SK-N-MC (cell line): ENCODE data around the gene SPTLC1.

Experiments
- DNase-seq: peaks from one replicate; pipeline ENCODE4 v3.0.0-alpha.2; 2011; ENCODE audit warnings: low read depth, low spot score
- H3K27ac ChIP-seq: fragments of 200-600 bp; sonication (generic); 2 replicates; pipeline ENCODE4 v1.5.1; 2016; ENCODE audit warnings: mixed run types
- H3K36me3 ChIP-seq: fragments of 200-600 bp; sonication (generic); 2 replicates; pipeline ENCODE4 v1.6.1; 2017; ENCODE audit warnings: antibody characterized with exemption, low read length, mixed read lengths; ENCODE audit not compliant: insufficient read depth
- H3K4me3 ChIP-seq: fragments of 200-600 bp; sonication (generic); 2 replicates; pipeline ENCODE4 v1.5.1; 2016
- H3K9ac ChIP-seq: fragments of 200-600 bp; sonication (generic); 2 replicates; pipeline ENCODE4 v1.8.0; 2017; ENCODE audit warnings: mixed run types, mixed read lengths; ENCODE audit not compliant: insufficient read length
- H3K9me3 ChIP-seq: fragments of 200-600 bp; sonication (generic); 2 replicates; pipeline ENCODE4 v1.6.1; 2017; ENCODE audit warnings: low read depth, mild to moderate bottlenecking, antibody characterized with exemption, low read length, moderate library complexity, mixed read lengths
- EZH2 ChIP-seq: fragments of 200-600 bp; sonication (generic); IDR thresholded peaks from one replicate; pipeline ENCODE4 v1.6.1; 2017; ENCODE audit warnings: antibody characterized with exemption
- FOXP2 ChIP-seq: optimal IDR thresholded peaks from 2 replicates; pipeline ENCODE3; 2011; ENCODE audit warnings: mild to moderate bottlenecking, moderate library complexity; ENCODE audit not compliant: insufficient read depth; ENCODE audit errors: extremely low read length, control extremely low read depth
- POLR2AphosphoS5 ChIP-seq: IDR thresholded peaks from 2 replicates; pipeline ENCODE4 v1.6.1; 2012; ENCODE audit warnings: mild to moderate bottlenecking, low read depth, low read length, borderline replicate concordance

The SPTLC1 gene

GRCh38 chr9:92061184-92061583, 54.0 kb downstream of the SPTLC1 start:
- Histone ChIP-seq H3K36me3 (peaks cover 63% of the 10 kb centered on the region), H3K9me3 (peaks cover 10% of the 10 kb centered on the region; the same call in 1 of the 2 replicates), H3K27ac (no peak overlapping the region), H3K4me3 (no peak overlapping the region), H3K9ac (no peak overlapping the region)
- no peak for DNase-seq
- TF ChIP-seq EZH2 (no peak), POLR2AphosphoS5 (no peak), FOXP2 (no peak)

DNA sequence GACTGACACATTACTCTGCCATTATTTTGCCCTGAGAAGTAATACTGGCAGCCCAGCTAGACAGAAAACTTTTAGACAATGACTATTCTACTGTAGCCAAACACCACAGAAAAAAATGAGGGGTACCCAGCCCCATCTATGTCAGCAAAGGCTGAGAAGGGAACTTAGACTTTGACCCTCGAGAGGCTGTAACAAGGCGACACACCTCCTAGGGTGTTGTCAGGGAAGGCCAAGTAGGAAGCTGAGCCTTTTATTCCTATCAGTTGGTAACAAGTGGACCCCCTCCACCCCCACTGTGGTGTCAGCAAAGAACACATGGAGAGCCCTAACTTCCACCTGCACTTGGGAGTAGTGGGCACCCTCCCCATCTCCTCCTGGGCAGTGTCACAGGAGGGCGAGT, 55.6 kb downstream of the SPTLC1 start:
- DNase-seq = no peak
- no peak overlapping the region for H3K4me3 ChIP-seq
- H3K36me3 ChIP-seq = peaks cover 60% of the 10 kb centered on the region
- no peak for TF ChIP-seq POLR2AphosphoS5
- no peak for TF ChIP-seq EZH2
- no peak for TF ChIP-seq FOXP2
- H3K9me3 ChIP-seq = peaks cover 10% of the 10 kb centered on the region; the same call in 1 of the 2 replicates
- H3K27ac ChIP-seq = no peak overlapping the region
- H3K9ac ChIP-seq = no peak overlapping the region

- no peak for DNase-seq
- Histone ChIP-seq H3K27ac (no peak overlapping the region), H3K9me3 (peaks cover 10% of the 10 kb centered on the region; the same call in 1 of the 2 replicates), H3K36me3 (peaks cover 60% of the 10 kb centered on the region), H3K9ac (no peak overlapping the region), H3K4me3 (no peak overlapping the region)
- TF ChIP-seq EZH2 = no peak
- no peak for TF ChIP-seq FOXP2
- TF ChIP-seq POLR2AphosphoS5 = no peak
These were observed 56.3 kb downstream of the SPTLC1 start for GRCh38 chr9:92058723-92059444.

DNA sequence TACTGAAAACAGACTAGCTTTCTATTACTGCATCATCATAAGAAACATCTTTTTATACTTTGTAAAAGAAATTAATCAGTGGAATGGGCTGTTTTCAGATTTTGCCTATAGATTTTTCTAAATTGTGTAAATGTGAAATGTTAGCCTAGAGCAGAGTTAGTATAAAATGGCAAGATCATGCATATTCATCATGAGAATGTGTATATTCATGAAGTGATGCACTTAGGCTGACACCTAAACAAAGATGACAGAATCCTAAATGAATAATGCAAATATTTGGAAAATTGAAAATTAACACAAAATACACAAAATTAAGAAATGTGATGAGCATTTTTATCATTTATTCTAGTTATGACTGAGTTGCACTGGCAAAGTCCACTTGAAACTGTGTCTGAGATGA, 57.2 kb downstream of the SPTLC1 start:
- no peak for DNase-seq
- Histone ChIP-seq H3K27ac (no peak overlapping the region), H3K9me3 (peaks cover 13% of the 10 kb centered on the region; the same call in 1 of the 2 replicates), H3K4me3 (no peak overlapping the region), H3K36me3 (peaks cover 61% of the 10 kb centered on the region), H3K9ac (no peak overlapping the region)
- TF ChIP-seq EZH2 = no peak
- TF ChIP-seq FOXP2 = no peak
- TF ChIP-seq POLR2AphosphoS5 = no peak

DNA sequence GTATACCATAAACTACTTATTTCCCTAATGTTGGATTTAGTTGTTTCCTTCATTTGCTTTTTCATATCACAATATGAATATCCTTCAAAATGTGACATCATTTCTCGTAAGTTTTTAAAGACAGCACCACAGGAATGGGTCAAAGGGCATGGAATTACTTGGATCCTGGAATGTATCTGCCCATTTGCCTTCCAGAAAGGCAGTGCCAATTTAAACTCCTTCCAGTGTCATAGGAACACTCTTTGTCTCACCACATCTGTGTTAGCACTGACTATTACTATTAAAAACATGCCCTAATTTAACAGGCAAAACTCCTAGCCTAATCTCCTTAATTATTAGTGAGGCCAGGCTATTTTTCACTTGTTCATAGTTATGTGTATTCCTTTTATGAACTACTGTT, 58.0 kb downstream of the SPTLC1 start:
- Histone ChIP-seq H3K27ac (no peak overlapping the region), H3K36me3 (peaks cover 57% of the 10 kb centered on the region), H3K4me3 (no peak overlapping the region), H3K9me3 (peaks cover 12% of the 10 kb centered on the region; the same call in 1 of the 2 replicates), H3K9ac (no peak overlapping the region)
- no peak for TF ChIP-seq POLR2AphosphoS5
- no peak for TF ChIP-seq EZH2
- no peak for TF ChIP-seq FOXP2
- DNase-seq = no peak

GRCh38 chr9:92055624-92056023, 59.6 kb downstream of the SPTLC1 start:
- Histone ChIP-seq H3K27ac (no peak overlapping the region), H3K36me3 (peaks cover 63% of the 10 kb centered on the region), H3K9me3 (peaks cover 8% of the 10 kb centered on the region; the same call in 1 of the 2 replicates), H3K9ac (no peak overlapping the region), H3K4me3 (no peak overlapping the region)
- no peak for DNase-seq
- TF ChIP-seq FOXP2 (no peak), EZH2 (no peak)

DNA sequence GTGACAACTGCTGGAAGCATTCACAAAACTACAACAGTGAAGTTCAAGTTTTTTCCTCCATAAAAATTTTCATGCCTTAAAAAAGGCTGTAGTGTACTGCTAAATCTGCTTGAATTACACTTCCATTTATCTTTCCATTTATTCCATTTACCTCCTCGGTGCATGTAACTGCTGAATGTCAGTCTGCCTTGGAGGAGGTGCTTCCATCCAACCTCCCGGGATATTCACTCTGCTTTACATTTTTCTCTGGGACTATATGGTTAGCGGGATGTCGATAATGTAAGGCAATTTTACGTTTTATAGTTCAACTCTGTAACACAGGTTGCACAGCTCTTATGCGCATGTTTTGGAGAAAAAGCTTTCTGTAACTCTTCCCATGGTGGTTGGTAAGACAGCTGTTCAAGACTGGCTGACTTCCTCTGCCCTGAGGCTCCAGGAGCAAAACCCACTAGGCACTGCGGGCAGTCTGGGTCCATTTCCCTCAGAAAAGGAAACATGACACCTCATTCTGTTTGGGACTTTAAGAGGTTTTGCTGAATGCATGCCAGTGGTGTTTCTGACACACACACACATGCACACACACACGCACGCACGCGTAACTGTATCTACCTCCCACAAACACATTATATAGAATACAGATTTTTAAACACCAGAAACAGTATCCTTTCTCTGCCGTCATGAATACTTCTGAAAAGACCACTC, 66.1 kb downstream of the SPTLC1 start:
- Histone ChIP-seq H3K4me3 (no peak overlapping the region), H3K36me3 (peaks cover 87% of the 10 kb centered on the region), H3K9ac (no peak overlapping the region), H3K27ac (no peak overlapping the region; the same call in 1 of the 2 replicates), H3K9me3 (peaks cover 8% of the 10 kb centered on the region; the same call in 1 of the 2 replicates)
- TF ChIP-seq EZH2 = no peak
- TF ChIP-seq FOXP2 = no peak
- no peak for TF ChIP-seq POLR2AphosphoS5
- DNase-seq = peak; percentile 24

DNA sequence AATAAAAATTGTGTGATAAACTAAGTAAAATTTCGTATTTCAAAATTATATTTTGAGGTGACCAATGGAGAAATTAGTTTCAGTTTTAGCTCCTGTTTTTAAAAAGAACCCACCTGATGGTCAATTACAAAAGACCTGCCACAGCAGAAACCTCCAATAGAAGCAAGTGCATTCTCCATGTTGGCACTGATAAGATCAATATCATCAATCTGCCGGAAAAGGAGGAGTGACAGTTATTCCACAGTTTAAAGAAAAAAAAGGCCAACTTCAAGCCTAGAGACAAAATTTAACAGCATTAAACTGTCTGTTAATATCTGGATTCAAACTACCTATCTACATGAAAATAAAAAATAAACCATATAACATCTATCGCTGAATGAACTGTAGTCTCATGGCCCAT, 67.7 kb downstream of the SPTLC1 start:
- H3K9ac ChIP-seq = no peak overlapping the region
- H3K27ac ChIP-seq = no peak overlapping the region
- no peak for DNase-seq
- H3K36me3 ChIP-seq = peaks cover 88% of the 10 kb centered on the region
- no peak for TF ChIP-seq POLR2AphosphoS5
- 0 out of 2 replicates have a peak, but pooled peaks cover 2% of the 10 kb centered on the region for H3K9me3 ChIP-seq
- H3K4me3 ChIP-seq = no peak overlapping the region

DNA sequence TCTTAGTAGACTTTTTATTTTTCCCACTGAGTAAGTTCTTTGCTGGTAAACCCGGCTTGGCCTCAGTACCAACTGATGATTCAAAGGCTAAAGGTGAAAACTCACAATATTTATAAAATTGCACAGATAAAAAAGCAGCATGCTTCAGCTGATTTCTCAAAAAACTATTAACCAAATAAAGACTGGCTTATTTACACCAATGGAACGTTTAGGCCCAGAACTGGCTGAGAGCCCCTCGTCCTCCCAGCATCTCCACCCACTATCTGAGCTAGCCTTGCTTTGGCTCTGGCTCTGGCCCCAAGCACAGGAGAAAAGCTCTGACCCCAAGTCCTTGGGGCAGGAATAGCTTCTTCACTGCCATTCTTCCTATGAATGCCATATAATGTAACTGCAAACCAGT, 68.5 kb downstream of the SPTLC1 start:
- no peak for DNase-seq
- H3K27ac ChIP-seq = no peak overlapping the region
- no peak overlapping the region for H3K9ac ChIP-seq
- TF ChIP-seq EZH2 (no peak), FOXP2 (no peak), POLR2AphosphoS5 (no peak)
- peaks cover 91% of the 10 kb centered on the region for H3K36me3 ChIP-seq
- H3K4me3 ChIP-seq = no peak overlapping the region
- no peaks in the 10 kb centered on the region for H3K9me3 ChIP-seq
